IPS-NIHi11 (cell line): Measurements from ENCODE around the gene MRPL58.
"Not testable (repeated sequence)": the region's sequence is repeated elsewhere in the genome, so short reads cannot be mapped to it uniquely, and the experiment has no call there.

ENCODE experiments used
- DNase-seq: peaks from one replicate; pipeline ENCODE4 v3.0.0; 2012; ENCODE audit warnings: mixed read lengths, low spot score

MRPL58 gene

GRCh38 chr17:75013092-75013559, 656 bp downstream of the MRPL58 start:
- DNase-seq, result no peak

GRCh38 chr17:75019146-75019545, 6.7 kb downstream of the MRPL58 start:
- no peak for DNase-seq

- DNase-seq, result no peak
These were observed 7.2 kb downstream of the MRPL58 start for GRCh38 chr17:75019710-75020109.

GRCh38 chr17:75020331-75021110, 8.1 kb downstream of the MRPL58 start:
- DNase-seq, result no peak

GRCh38 chr17:75024686-75025397, 12.4 kb downstream of the MRPL58 start:
- DNase-seq, result no peak

GRCh38 chr17:75025398-75025734, 12.9 kb downstream of the MRPL58 start:
- DNase-seq, result not testable (repeated sequence)

GRCh38 chr17:75026650-75027049, 14.2 kb downstream of the MRPL58 start:
- not testable (repeated sequence) for DNase-seq

GRCh38 chr17:75030161-75030560, 17.7 kb downstream of the MRPL58 start:
- DNase-seq, result no peak

GRCh38 chr17:75031972-75032719, 19.7 kb downstream of the MRPL58 start:
- peak; percentile 73 for DNase-seq

GRCh38 chr17:75032720-75033280, 20.3 kb downstream of the MRPL58 start:
- DNase-seq, result no peak

- DNase-seq, result peak; percentile 88
These were observed 21.1 kb downstream of the MRPL58 start for GRCh38 chr17:75033346-75034235.

- peak; percentile 73 for DNase-seq
These were observed 21.9 kb downstream of the MRPL58 start for GRCh38 chr17:75034236-75034908.

- no peak for DNase-seq
These were observed 24.3 kb downstream of the MRPL58 start for GRCh38 chr17:75036643-75037268.

GRCh38 chr17:75039238-75039637, 26.8 kb downstream of the MRPL58 start:
- no peak for DNase-seq

GRCh38 chr17:75041656-75042280, 29.3 kb downstream of the MRPL58 start:
- DNase-seq, result no peak

GRCh38 chr17:75043789-75044188, 31.3 kb downstream of the MRPL58 start:
- not testable (repeated sequence) for DNase-seq

- no peak for DNase-seq
These were observed 32.2 kb downstream of the MRPL58 start for GRCh38 chr17:75044716-75045115.

GRCh38 chr17:75045946-75046406, 33.5 kb downstream of the MRPL58 start:
- not testable (repeated sequence) for DNase-seq

GRCh38 chr17:75046407-75047289, 34.2 kb downstream of the MRPL58 start, which contains the start of the genes ATP5PD and KCTD2:
Gene ATP5PD, minus strand, starts transcription at chr17:75046969. Its CDS starts 4,319 bp downstream, at chr17:75042650.
Gene KCTD2, plus strand, starts transcription at chr17:75047225. Its CDS starts 26 bp downstream, at chr17:75047251.
- peak; percentile 97 for DNase-seq
